ENCODE results near the gene PCDHAC1.

Gene PCDHAC1

DNA sequence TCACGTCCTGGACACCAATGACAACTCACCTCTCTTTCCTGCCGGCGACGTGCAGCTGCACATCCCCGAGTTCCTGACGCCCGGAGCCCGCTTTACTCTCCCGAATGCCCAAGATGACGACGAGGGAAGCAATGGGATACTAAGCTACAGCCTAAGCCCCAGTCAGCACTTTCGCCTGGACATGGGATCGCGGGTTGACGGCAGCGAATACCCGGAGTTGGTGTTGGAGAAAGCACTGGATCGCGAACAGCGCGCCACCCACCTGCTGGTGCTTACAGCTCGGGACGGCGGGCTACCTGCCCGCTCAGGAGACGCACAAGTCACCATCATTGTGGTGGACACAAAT is 1.1 kb downstream of the PCDHAC1 start:
- ATAC-seq, result no peak
- TF ChIP-seq RARB (CRISPR knock-in tag; IDR thresholded peaks at IDR 0.05) (no peak), TOX (CRISPR knock-in tag; IDR thresholded peaks at IDR 0.05; ENCODE audit: borderline replicate concordance) (no peak), OSR1 (CRISPR knock-in tag; IDR thresholded peaks at IDR 0.05) (no peak), ZC3H10 (CRISPR knock-in tag; IDR thresholded peaks at IDR 0.05) (no peak), PPARA (CRISPR knock-in tag; IDR thresholded peaks at IDR 0.05; ENCODE audit: borderline replicate concordance) (no peak), SNAI2 (CRISPR knock-in tag; IDR thresholded peaks at IDR 0.05) (no peak), BACH2 (CRISPR knock-in tag; IDR thresholded peaks at IDR 0.05; ENCODE audit: borderline replicate concordance) (no peak), ZNF8 (CRISPR knock-in tag; IDR thresholded peaks at IDR 0.05) (no peak), ARNTL (CRISPR knock-in tag; IDR thresholded peaks at IDR 0.05; ENCODE audit: borderline replicate concordance, low read depth) (no peak), ZFP3 (CRISPR knock-in tag; IDR thresholded peaks at IDR 0.05) (no peak), CSDC2 (CRISPR knock-in tag; IDR thresholded peaks at IDR 0.05) (no peak), ZNF70 (CRISPR knock-in tag; IDR thresholded peaks at IDR 0.05) (no peak), ESRRG (CRISPR knock-in tag; IDR thresholded peaks at IDR 0.05) (no peak), ZFP30 (CRISPR knock-in tag; IDR thresholded peaks at IDR 0.05) (no peak), TCF4 (CRISPR knock-in tag; IDR thresholded peaks at IDR 0.05; ENCODE audit: borderline replicate concordance) (no peak)
- TF ChIP-seq, protein P1, sequence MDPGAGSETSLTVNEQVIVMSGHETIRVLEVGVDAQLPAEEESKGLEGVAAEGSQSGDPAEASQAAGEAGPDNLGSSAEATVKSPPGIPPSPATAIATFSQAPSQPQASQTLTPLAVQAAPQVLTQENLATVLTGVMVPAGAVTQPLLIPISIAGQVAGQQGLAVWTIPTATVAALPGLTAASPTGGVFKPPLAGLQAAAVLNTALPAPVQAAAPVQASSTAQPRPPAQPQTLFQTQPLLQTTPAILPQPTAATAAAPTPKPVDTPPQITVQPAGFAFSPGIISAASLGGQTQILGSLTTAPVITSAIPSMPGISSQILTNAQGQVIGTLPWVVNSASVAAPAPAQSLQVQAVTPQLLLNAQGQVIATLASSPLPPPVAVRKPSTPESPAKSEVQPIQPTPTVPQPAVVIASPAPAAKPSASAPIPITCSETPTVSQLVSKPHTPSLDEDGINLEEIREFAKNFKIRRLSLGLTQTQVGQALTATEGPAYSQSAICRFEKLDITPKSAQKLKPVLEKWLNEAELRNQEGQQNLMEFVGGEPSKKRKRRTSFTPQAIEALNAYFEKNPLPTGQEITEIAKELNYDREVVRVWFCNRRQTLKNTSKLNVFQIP (CRISPR knock-in tag; IDR thresholded peaks at IDR 0.05; ENCODE audit: borderline replicate concordance, low read depth), result no peak
- TF ChIP-seq, protein P2, sequence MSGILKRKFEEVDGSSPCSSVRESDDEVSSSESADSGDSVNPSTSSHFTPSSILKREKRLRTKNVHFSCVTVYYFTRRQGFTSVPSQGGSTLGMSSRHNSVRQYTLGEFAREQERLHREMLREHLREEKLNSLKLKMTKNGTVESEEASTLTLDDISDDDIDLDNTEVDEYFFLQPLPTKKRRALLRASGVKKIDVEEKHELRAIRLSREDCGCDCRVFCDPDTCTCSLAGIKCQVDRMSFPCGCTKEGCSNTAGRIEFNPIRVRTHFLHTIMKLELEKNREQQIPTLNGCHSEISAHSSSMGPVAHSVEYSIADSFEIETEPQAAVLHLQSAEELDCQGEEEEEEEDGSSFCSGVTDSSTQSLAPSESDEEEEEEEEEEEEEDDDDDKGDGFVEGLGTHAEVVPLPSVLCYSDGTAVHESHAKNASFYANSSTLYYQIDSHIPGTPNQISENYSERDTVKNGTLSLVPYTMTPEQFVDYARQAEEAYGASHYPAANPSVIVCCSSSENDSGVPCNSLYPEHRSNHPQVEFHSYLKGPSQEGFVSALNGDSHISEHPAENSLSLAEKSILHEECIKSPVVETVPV (CRISPR knock-in tag; IDR thresholded peaks at IDR 0.05), result no peak
- TF ChIP-seq, protein P3, sequence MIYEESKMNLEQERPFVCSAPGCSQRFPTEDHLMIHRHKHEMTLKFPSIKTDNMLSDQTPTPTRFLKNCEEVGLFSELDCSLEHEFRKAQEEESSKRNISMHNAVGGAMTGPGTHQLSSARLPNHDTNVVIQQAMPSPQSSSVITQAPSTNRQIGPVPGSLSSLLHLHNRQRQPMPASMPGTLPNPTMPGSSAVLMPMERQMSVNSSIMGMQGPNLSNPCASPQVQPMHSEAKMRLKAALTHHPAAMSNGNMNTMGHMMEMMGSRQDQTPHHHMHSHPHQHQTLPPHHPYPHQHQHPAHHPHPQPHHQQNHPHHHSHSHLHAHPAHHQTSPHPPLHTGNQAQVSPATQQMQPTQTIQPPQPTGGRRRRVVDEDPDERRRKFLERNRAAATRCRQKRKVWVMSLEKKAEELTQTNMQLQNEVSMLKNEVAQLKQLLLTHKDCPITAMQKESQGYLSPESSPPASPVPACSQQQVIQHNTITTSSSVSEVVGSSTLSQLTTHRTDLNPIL (CRISPR knock-in tag; IDR thresholded peaks at IDR 0.05; ENCODE audit: low read depth), result no peak
- TF ChIP-seq, protein P4, sequence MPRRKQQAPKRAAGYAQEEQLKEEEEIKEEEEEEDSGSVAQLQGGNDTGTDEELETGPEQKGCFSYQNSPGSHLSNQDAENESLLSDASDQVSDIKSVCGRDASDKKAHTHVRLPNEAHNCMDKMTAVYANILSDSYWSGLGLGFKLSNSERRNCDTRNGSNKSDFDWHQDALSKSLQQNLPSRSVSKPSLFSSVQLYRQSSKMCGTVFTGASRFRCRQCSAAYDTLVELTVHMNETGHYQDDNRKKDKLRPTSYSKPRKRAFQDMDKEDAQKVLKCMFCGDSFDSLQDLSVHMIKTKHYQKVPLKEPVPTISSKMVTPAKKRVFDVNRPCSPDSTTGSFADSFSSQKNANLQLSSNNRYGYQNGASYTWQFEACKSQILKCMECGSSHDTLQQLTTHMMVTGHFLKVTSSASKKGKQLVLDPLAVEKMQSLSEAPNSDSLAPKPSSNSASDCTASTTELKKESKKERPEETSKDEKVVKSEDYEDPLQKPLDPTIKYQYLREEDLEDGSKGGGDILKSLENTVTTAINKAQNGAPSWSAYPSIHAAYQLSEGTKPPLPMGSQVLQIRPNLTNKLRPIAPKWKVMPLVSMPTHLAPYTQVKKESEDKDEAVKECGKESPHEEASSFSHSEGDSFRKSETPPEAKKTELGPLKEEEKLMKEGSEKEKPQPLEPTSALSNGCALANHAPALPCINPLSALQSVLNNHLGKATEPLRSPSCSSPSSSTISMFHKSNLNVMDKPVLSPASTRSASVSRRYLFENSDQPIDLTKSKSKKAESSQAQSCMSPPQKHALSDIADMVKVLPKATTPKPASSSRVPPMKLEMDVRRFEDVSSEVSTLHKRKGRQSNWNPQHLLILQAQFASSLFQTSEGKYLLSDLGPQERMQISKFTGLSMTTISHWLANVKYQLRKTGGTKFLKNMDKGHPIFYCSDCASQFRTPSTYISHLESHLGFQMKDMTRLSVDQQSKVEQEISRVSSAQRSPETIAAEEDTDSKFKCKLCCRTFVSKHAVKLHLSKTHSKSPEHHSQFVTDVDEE (CRISPR knock-in tag; IDR thresholded peaks at IDR 0.05), result no peak
- TF ChIP-seq, protein P5, sequence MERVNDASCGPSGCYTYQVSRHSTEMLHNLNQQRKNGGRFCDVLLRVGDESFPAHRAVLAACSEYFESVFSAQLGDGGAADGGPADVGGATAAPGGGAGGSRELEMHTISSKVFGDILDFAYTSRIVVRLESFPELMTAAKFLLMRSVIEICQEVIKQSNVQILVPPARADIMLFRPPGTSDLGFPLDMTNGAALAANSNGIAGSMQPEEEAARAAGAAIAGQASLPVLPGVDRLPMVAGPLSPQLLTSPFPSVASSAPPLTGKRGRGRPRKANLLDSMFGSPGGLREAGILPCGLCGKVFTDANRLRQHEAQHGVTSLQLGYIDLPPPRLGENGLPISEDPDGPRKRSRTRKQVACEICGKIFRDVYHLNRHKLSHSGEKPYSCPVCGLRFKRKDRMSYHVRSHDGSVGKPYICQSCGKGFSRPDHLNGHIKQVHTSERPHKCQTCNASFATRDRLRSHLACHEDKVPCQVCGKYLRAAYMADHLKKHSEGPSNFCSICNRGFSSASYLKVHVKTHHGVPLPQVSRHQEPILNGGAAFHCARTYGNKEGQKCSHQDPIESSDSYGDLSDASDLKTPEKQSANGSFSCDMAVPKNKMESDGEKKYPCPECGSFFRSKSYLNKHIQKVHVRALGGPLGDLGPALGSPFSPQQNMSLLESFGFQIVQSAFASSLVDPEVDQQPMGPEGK (CRISPR knock-in tag; IDR thresholded peaks at IDR 0.05; ENCODE audit: borderline replicate concordance), result no peak

DNA sequence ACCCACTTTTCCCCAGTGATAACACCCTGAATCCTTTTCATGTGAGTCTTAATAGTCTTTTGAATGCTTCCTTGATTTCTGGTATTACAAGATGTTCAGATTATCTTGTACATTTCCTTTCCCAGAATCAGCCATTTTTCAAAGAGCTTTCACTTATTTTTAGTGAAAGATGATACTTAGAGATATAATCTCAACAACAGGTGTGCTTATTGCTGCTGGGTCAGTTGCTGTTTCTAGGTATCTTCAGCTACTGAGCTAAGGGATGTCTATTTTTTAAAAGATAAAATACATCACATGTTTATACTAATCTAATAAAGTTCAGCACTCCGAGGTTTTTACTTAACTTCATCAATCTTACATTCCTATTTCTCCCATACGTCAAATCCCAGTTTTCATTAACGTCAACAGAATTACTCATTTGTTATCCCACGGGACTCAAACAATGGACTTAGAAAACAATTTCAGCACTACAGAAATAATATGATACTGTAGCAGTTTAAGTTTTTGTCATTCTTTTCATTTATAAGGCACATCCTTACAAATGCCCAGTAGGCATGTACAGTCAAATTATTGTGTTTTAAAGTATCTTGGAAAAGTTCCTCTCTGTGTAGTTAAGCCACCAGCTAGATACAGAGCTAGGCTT is 9.0 kb downstream of the PCDHAC1 start:
- ATAC-seq, result no peak
- no peak for TF ChIP-seq SNAI2 (CRISPR knock-in tag; IDR thresholded peaks at IDR 0.05)
- peak; percentile 21; the same call in 1 of the 2 replicates for TF ChIP-seq ISL1 (CRISPR knock-in tag; IDR thresholded peaks at IDR 0.05)
- no peak for TF ChIP-seq GLIS3 (CRISPR knock-in tag; IDR thresholded peaks at IDR 0.05)

DNA sequence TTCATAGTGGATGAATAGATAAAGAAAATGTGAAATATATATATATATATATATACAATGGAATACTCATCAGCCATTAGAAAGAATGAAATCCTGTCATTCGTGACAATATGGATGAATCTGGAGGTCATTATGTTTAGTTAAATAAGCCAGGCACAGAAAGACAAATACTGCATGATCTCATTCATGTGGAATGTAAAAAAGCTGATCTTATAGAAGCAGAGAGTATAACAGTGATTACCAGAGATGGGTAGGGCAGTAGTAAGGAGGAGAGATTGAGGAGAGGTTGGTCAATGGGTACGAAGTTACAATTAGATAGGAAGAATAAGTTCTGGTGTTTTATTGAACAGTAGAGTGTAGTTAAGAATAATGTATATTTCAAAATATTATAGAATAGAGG is 20.5 kb downstream of the PCDHAC1 start:
- no peak for ATAC-seq
- TF ChIP-seq ZC3H10 (CRISPR knock-in tag; IDR thresholded peaks at IDR 0.05) (no peak), CSDC2 (CRISPR knock-in tag; IDR thresholded peaks at IDR 0.05) (no peak), OSR1 (CRISPR knock-in tag; IDR thresholded peaks at IDR 0.05) (no peak), TCF4 (CRISPR knock-in tag; IDR thresholded peaks at IDR 0.05; ENCODE audit: borderline replicate concordance) (no peak), ESRRG (CRISPR knock-in tag; IDR thresholded peaks at IDR 0.05) (no peak), SNAI2 (CRISPR knock-in tag; IDR thresholded peaks at IDR 0.05) (no peak), ZFP3 (CRISPR knock-in tag; IDR thresholded peaks at IDR 0.05) (no peak), ZNF8 (CRISPR knock-in tag; IDR thresholded peaks at IDR 0.05) (no peak), ZNF565 (CRISPR knock-in tag; conservative IDR thresholded peaks at IDR 0.05; ENCODE audit: low read depth) (no peak), ARNTL (CRISPR knock-in tag; IDR thresholded peaks at IDR 0.05; ENCODE audit: borderline replicate concordance, low read depth) (no peak), GLIS3 (CRISPR knock-in tag; IDR thresholded peaks at IDR 0.05) (no peak), TOX (CRISPR knock-in tag; IDR thresholded peaks at IDR 0.05; ENCODE audit: borderline replicate concordance) (no peak)
- TF ChIP-seq, protein P5 (CRISPR knock-in tag; IDR thresholded peaks at IDR 0.05; ENCODE audit: borderline replicate concordance), result no peak
- TF ChIP-seq, protein P3 (CRISPR knock-in tag; IDR thresholded peaks at IDR 0.05; ENCODE audit: low read depth), result no peak

All from SK-N-SH treated with all-trans-retinoic acid at 6 μM for 48 hours (cell line).